HG03095 (cell line): ENCODE measurements around the gene RDH13.
A peak's percentile ranks its signal among the peaks of the same experiment; 100 is the strongest.

Experiments used
- ATAC-seq: cut with Tn5 transposase; IDR thresholded peaks from one replicate; pipeline ENCODE4 v1.9.1; 2021; ENCODE audit warnings: moderate library complexity; ENCODE audit not compliant: unreplicated experiment

RDH13 gene

GRCh38 chr19:55092423-55093318 is 29.7 kb upstream of the RDH13 start:
- no peak for ATAC-seq

- ATAC-seq, result no peak
Measured at GRCh38 chr19:55091955-55092354, 29.0 kb upstream of the RDH13 start.

- ATAC-seq, result no peak
Measured at GRCh38 chr19:55091126-55091910, 28.4 kb upstream of the RDH13 start.

GRCh38 chr19:55090564-55090963 is 27.6 kb upstream of the RDH13 start:
- no peak for ATAC-seq

GRCh38 chr19:55089342-55089944 is 26.5 kb upstream of the RDH13 start:
- ATAC-seq, result no peak

GRCh38 chr19:55088543-55089341 is 25.8 kb upstream of the RDH13 start:
- ATAC-seq, result no peak

GRCh38 chr19:55088021-55088451 is 25.1 kb upstream of the RDH13 start:
- ATAC-seq, result no peak

- no peak for ATAC-seq
Measured at GRCh38 chr19:55087542-55087901, 24.6 kb upstream of the RDH13 start.

- ATAC-seq, result no peak
Measured at GRCh38 chr19:55086730-55087541, 24.0 kb upstream of the RDH13 start.

- no peak for ATAC-seq
Measured at GRCh38 chr19:55085923-55086715, 23.2 kb upstream of the RDH13 start.

GRCh38 chr19:55084416-55084815 is 21.5 kb upstream of the RDH13 start:
- no peak for ATAC-seq

GRCh38 chr19:55083004-55083850 is 20.3 kb upstream of the RDH13 start:
- no peak for ATAC-seq

- ATAC-seq, result no peak
Measured at GRCh38 chr19:55082020-55082851, 19.3 kb upstream of the RDH13 start.

- ATAC-seq, result no peak
Measured at GRCh38 chr19:55081770-55082019, 18.7 kb upstream of the RDH13 start.

GRCh38 chr19:55080968-55081769 is 18.2 kb upstream of the RDH13 start:
- peak; percentile 51 for ATAC-seq

- no peak for ATAC-seq
Measured at GRCh38 chr19:55080121-55080967, 17.4 kb upstream of the RDH13 start.
